SK-N-SH (cell line): ENCODE results near the gene SLC10A7. TPM values are rescaled to one million over a fixed set of nuclear protein-coding genes. Genes with fewer than 3 reads are reported as not detected.
A peak's percentile ranks its signal among the peaks of the same experiment; 100 is the strongest.

ENCODE experiments used
- CTCF ChIA-PET: fragments of 300-600, 350-600 bp; formaldehyde crosslinking; extraction: SDS; loops from one replicate; lab custom pipeline; 2021; lab: Yijun Ruan, JAX
- POLR2A ChIA-PET: fragments of 350-600 bp; sonication (Branson Sonifier 250); formaldehyde crosslinking; extraction: SDS; loops from one replicate; lab custom pipeline; 2020; ENCODE audit warnings: antibody characterized with exemption, inconsistent platforms; lab: Yijun Ruan, JAX
- DNase-seq: peaks from one replicate; pipeline ENCODE4 v3.0.0; 2012
- H2AFZ ChIP-seq: fragments of 200-600 bp; sonication (generic); 2 replicates; pipeline ENCODE4 v1.8.1; 2016; ENCODE audit warnings: antibody characterized with exemption, mild to moderate bottlenecking, low read depth
- H3F3A ChIP-seq: fragments of 200-600 bp; sonication (generic); replicated peaks from 2 replicates; pipeline ENCODE3; 2016; ENCODE audit warnings: antibody characterized with exemption, mild to moderate bottlenecking; ENCODE audit not compliant: insufficient read depth
- H3K27ac ChIP-seq, 2 experiments: fragments of 200-500 bp in 1 of 2; fragments of 200-600 bp in 1 of 2; sonication (Bioruptor generic) in 1 of 2; sonication (generic), shearing (Covaris generic) in 1 of 2; 2 replicates each; pipeline versions ENCODE4 v1.5.1 to v1.6.1; 2014 to 2016; ENCODE audit warnings: low read depth in 2 of 2, inconsistent platforms in 1 of 2, low read length in 1 of 2, mild to moderate bottlenecking in 1 of 2, mixed read lengths in 1 of 2
- H3K27me3 ChIP-seq: fragments of 200-600 bp; sonication (generic), shearing (Covaris generic); 2 replicates; pipeline ENCODE4 v1.6.1; 2016; ENCODE audit warnings: mixed run types; ENCODE audit not compliant: insufficient read depth
- H3K36me3 ChIP-seq, 2 experiments: fragments of 200-500 bp in 1 of 2; fragments of 200-600 bp in 1 of 2; sonication (Bioruptor generic) in 1 of 2; sonication (generic) in 1 of 2; replicated peaks in 1 of 2; 2 replicates each; pipeline versions ENCODE3 to v1.5.1; 2014 to 2016; ENCODE audit warnings: low read length in 1 of 2, mild to moderate bottlenecking in 1 of 2; ENCODE audit not compliant: insufficient read depth in 2 of 2, control insufficient read depth in 1 of 2
- H3K4me1 ChIP-seq, 2 experiments: fragments of 200-500 bp in 1 of 2; fragments of 200-600 bp in 1 of 2; sonication (Bioruptor generic) in 1 of 2; sonication (generic), shearing (Covaris generic) in 1 of 2; 2 replicates each; pipeline versions ENCODE4 v1.5.1 to v1.6.1; 2014 to 2016; ENCODE audit warnings: low read depth in 1 of 2, low read length in 1 of 2, mixed run types in 1 of 2; ENCODE audit not compliant: insufficient read depth in 2 of 2, control insufficient read depth in 1 of 2
- H3K4me2 ChIP-seq: fragments of 200-600 bp; sonication (generic), shearing (Covaris generic); 2 replicates; pipeline ENCODE4 v1.6.1; 2017; ENCODE audit warnings: mixed run types
- H3K4me3 ChIP-seq, 2 experiments: fragments of 200-500 bp in 1 of 2; fragments of 200-600 bp in 1 of 2; sonication (Bioruptor generic) in 1 of 2; sonication (generic), shearing (Covaris generic) in 1 of 2; 2 replicates each; pipeline versions ENCODE4 v1.5.1 to v1.8.1; 2014 to 2016; ENCODE audit warnings: low read depth in 2 of 2, inconsistent platforms in 1 of 2, low read length in 1 of 2, mild to moderate bottlenecking in 1 of 2, mixed read lengths in 1 of 2, moderate library complexity in 1 of 2
- H3K79me2 ChIP-seq: fragments of 200-600 bp; sonication (generic); 2 replicates; pipeline ENCODE4 v1.8.1; 2017; ENCODE audit warnings: mild to moderate bottlenecking; ENCODE audit not compliant: insufficient read depth
- H3K9ac ChIP-seq: fragments of 200-600 bp; sonication (generic); 2 replicates; pipeline ENCODE4 v1.6.1; 2017; ENCODE audit warnings: mixed run types
- H3K9me2 ChIP-seq: fragments of 200-600 bp; sonication (generic); 2 replicates; pipeline ENCODE4 v1.6.1; 2017; ENCODE audit warnings: mixed run types
- H3K9me3 ChIP-seq: fragments of 200-600 bp; sonication (generic); 2 replicates; pipeline ENCODE4 v1.6.1; 2017; ENCODE audit warnings: mixed run types, mild to moderate bottlenecking, moderate library complexity
- H4K20me1 ChIP-seq: fragments of 200-600 bp; sonication (generic); 2 replicates; pipeline ENCODE4 v1.6.1; 2017; ENCODE audit warnings: mild to moderate bottlenecking, mixed run types; ENCODE audit not compliant: insufficient read depth
- CHD2 ChIP-seq: fragments of 150-350 bp; IDR thresholded peaks from 2 replicates; pipeline ENCODE4 v1.6.1; 2018; ENCODE audit warnings: low read length; ENCODE audit not compliant: partially characterized antibody
- EP300 ChIP-seq, 2 experiments: IDR thresholded peaks; 2 replicates each; pipeline versions ENCODE4 v1.4.0 to v1.6.1; 2012; ENCODE audit warnings: borderline replicate concordance in 1 of 2, low read depth in 1 of 2, low read length in 1 of 2
- EZH2phosphoT487 ChIP-seq: fragments of 200-600 bp; sonication (generic); IDR thresholded peaks from 2 replicates; pipeline ENCODE4 v1.6.1; 2017; ENCODE audit warnings: low read depth, mixed run types, mild to moderate bottlenecking, antibody characterized with exemption, moderate library complexity, borderline replicate concordance
- FOXJ3 ChIP-seq: sonication (generic); formaldehyde crosslinking; IDR thresholded peaks from 2 replicates; pipeline ENCODE4 v1.5.1; 2020; ENCODE audit warnings: mild to moderate bottlenecking, missing genetic modification reagents
- FOXM1 ChIP-seq: IDR thresholded peaks from 2 replicates; pipeline ENCODE4 v1.4.0; 2012; ENCODE audit warnings: low read depth, mild to moderate bottlenecking
- GABPA ChIP-seq: IDR thresholded peaks from 2 replicates; pipeline ENCODE4 v1.4.0; 2012; ENCODE audit warnings: low read depth, mild to moderate bottlenecking
- JUND ChIP-seq: IDR thresholded peaks from 2 replicates; pipeline ENCODE4 v1.4.0; 2012
- MEF2A ChIP-seq: IDR thresholded peaks from 2 replicates; pipeline ENCODE4 v1.4.0; 2012; ENCODE audit warnings: low read depth, borderline replicate concordance
- MXI1 ChIP-seq: IDR thresholded peaks from 2 replicates; pipeline ENCODE4 v1.6.1; 2012; ENCODE audit warnings: mild to moderate bottlenecking, low read depth, low read length, improper control_type of control experiment
- NFIC ChIP-seq: IDR thresholded peaks from 2 replicates; pipeline ENCODE4 v1.4.0; 2012; ENCODE audit warnings: borderline replicate concordance
- NRF1 ChIP-seq: IDR thresholded peaks from 2 replicates; pipeline ENCODE4 v1.6.1; 2012; ENCODE audit warnings: low read depth, mild to moderate bottlenecking, low read length
- POLR2AphosphoS5 ChIP-seq: IDR thresholded peaks from 2 replicates; pipeline ENCODE4 v1.6.1; 2012; ENCODE audit warnings: low read depth, low read length
- SMC3 ChIP-seq: IDR thresholded peaks from 2 replicates; pipeline ENCODE4 v1.6.1; 2012; ENCODE audit warnings: low read depth, low read length, improper control_type of control experiment
- TCF12 ChIP-seq: IDR thresholded peaks from 2 replicates; pipeline ENCODE4 v1.4.0; 2012
- TEAD4 ChIP-seq: IDR thresholded peaks from 2 replicates; pipeline ENCODE4 v1.4.0; 2012; ENCODE audit warnings: mild to moderate bottlenecking, borderline replicate concordance; ENCODE audit not compliant: insufficient read depth
- YY1 ChIP-seq: IDR thresholded peaks from 2 replicates; pipeline ENCODE4 v1.4.0; 2012; ENCODE audit warnings: low read depth, mild to moderate bottlenecking
- WGBS: methylation state at CpG from one replicate; pipeline ENCODE4 v1.1.6; 2017; ENCODE audit warnings: low lambda C conversion rate; 5-methylcytosine and 5-hydroxymethylcytosine counted together
- polyA plus RNA-seq, 3 experiments: library from polyadenylated mRNA; depleted of rRNA; stranded (reverse); fragments of >200 nt; gene quantifications; 2 replicates each; pipeline ENCODE4 v1.2.3, GENCODE V29; 2012
- TF ChIP-seq, protein P1 (sequence below): fragments of 150-350 bp; IDR thresholded peaks from 2 replicates; pipeline ENCODE4 v1.6.1; 2017; ENCODE audit warnings: antibody characterized with exemption, low read length, low read depth, borderline replicate concordance
- TF ChIP-seq, protein P2 (sequence below): IDR thresholded peaks from 2 replicates; pipeline ENCODE4; 2012

SLC10A7 gene
- polyA plus RNA-seq, 1 of the 3 experiments (the other 2 are of a cell fraction) = 3.3 TPM

DNA sequence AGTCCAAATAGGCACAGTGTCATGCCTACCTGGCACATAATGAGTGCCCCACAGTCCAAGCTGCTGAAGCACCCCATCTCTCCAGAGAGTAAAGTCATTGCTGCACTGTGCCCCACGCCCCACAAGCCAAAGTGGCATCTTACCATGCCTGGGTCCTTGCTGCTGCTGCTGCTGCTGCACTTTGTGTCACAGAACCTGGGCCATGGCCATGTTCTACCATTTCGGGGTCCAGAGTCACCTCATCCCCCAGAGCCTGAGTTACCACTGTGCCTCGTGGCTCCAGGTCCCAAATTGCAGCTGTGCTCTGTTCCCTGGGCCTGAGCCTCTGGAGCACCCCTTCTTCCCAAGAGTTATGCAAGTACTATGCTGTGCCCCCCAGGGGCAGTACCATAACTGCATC lies 40.5 kb downstream of the SLC10A7 start:
- Histone ChIP-seq H3K27me3 (no peaks in the 10 kb centered on the region), H3K4me2 (no peak overlapping the region), H3K4me3 (no peak overlapping the region), H3K79me2 (no peaks in the 10 kb centered on the region), H3K4me1 (peaks cover 0 to 8% of the 10 kb centered on the region in 2 experiments; a peak in 3 of 4 replicates), H3K27ac (no peak overlapping the region), H3K36me3 (peaks cover 0 to 11% of the 10 kb centered on the region in 2 experiments)
- ChIA-PET CTCF (no interaction called here), POLR2A (no interaction called here)
- 70% methylated on average over 2 of the region's 3 CpGs for WGBS
- TF ChIP-seq EZH2phosphoT487 (no peak), TCF12 (no peak), EP300 (IDR thresholded peaks at IDR 0.05; ENCODE audit: borderline replicate concordance in 1 of 2, low read depth in 1 of 2, low read length in 1 of 2) (no peak), FOXJ3 (CRISPR knock-in tag) (no peak), GABPA (no peak), MXI1 (no peak)
- TF ChIP-seq, all 33 proteins: peak for 0
- Histone ChIP-seq H3K9me2 (no peaks in the 10 kb centered on the region), H2AFZ (no peak overlapping the region), H3K9me3 (peaks cover 2% of the 10 kb centered on the region; the same call in 1 of the 2 replicates), H3K9ac (no peak overlapping the region), H3F3A (no peaks in the 10 kb centered on the region), H4K20me1 (no peaks in the 10 kb centered on the region)
- no peak for DNase-seq

DNA sequence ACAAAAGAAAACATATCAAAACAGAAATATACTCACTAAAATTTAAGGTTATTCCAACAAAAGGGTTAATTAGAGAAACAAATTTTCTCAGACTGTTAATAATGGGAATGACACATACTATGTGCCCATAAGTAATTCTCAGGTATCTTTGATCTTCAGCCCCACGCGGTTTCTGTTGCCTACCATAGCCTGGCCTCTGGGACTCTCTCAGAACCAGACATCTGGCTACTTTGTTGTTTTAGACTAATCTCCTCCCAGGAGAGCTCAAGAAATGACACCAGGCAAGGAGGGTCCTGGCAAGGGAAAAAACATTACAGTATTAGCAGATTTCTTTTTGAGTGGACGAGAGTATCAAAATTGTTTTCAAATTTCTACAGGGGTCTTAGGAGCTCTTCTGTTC lies 43.7 kb downstream of the SLC10A7 start:
- no peaks in the 10 kb centered on the region for H3K27me3 ChIP-seq
- ChIA-PET POLR2A (no interaction called here), CTCF (no interaction called here)
- no peaks in the 10 kb centered on the region; the same call in 1 of the 2 replicates for H3K9me3 ChIP-seq
- H3K4me3 ChIP-seq = no peak overlapping the region
- H3K9ac ChIP-seq = no peak overlapping the region
- peaks cover 0 to 13% of the 10 kb centered on the region in 2 experiments; a peak in 3 of 4 replicates for H3K4me1 ChIP-seq
- H2AFZ ChIP-seq = no peak overlapping the region
- H3F3A ChIP-seq = no peaks in the 10 kb centered on the region
- WGBS = 53% methylated on average over 3 of the region's 3 CpGs
- H3K27ac ChIP-seq = no peak overlapping the region
- DNase-seq = peak; percentile 4
- no peaks in the 10 kb centered on the region for H4K20me1 ChIP-seq
- no peaks in the 10 kb centered on the region for H3K79me2 ChIP-seq
- H3K4me2 ChIP-seq = no peak overlapping the region
- H3K9me2 ChIP-seq = no peaks in the 10 kb centered on the region
- H3K36me3 ChIP-seq = peaks cover 0 to 8% of the 10 kb centered on the region in 2 experiments
- TF ChIP-seq TEAD4 = no peak

DNA sequence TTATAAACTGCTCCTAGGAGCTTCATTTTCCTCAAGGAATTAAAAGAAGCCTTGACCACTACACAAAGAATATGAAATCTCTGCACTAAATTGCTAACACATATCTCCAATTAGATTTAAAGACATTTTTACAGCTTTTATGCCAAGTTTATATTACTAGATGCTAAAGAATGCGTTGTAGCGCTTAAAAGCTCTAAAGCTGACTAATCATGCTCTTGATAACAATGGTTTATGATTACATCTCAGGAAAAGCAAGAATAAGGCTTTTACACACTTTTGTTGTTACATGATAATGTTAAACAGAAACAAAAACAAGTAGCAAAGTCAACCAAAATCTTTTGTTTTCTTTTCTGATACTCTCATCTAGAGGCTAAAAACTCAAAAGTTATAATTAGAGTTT lies 44.7 kb downstream of the SLC10A7 start:
- no peaks in the 10 kb centered on the region for H3F3A ChIP-seq
- H3K4me3 ChIP-seq = no peak overlapping the region
- H3K4me2 ChIP-seq = no peak overlapping the region
- TF ChIP-seq FOXJ3 (CRISPR knock-in tag) (no peak), POLR2AphosphoS5 (no peak), JUND (no peak), FOXM1 (no peak), NFIC (no peak), CHD2 (no peak), YY1 (no peak), NRF1 (no peak), SMC3 (no peak), EP300 (IDR thresholded peaks at IDR 0.05; ENCODE audit: borderline replicate concordance in 1 of 2, low read depth in 1 of 2, low read length in 1 of 2) (no peak), GABPA (no peak), TEAD4 (no peak), MXI1 (no peak), EZH2phosphoT487 (no peak), MEF2A (no peak)
- TF ChIP-seq, protein P1, sequence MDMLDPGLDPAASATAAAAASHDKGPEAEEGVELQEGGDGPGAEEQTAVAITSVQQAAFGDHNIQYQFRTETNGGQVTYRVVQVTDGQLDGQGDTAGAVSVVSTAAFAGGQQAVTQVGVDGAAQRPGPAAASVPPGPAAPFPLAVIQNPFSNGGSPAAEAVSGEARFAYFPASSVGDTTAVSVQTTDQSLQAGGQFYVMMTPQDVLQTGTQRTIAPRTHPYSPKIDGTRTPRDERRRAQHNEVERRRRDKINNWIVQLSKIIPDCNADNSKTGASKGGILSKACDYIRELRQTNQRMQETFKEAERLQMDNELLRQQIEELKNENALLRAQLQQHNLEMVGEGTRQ = no peak
- TF ChIP-seq, protein P2, sequence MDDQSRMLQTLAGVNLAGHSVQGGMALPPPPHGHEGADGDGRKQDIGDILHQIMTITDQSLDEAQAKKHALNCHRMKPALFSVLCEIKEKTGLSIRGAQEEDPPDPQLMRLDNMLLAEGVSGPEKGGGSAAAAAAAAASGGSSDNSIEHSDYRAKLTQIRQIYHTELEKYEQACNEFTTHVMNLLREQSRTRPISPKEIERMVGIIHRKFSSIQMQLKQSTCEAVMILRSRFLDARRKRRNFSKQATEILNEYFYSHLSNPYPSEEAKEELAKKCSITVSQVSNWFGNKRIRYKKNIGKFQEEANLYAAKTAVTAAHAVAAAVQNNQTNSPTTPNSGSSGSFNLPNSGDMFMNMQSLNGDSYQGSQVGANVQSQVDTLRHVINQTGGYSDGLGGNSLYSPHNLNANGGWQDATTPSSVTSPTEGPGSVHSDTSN = no peak
- 98% methylated on average over 2 of the region's 2 CpGs for WGBS
- no peaks in the 10 kb centered on the region for H3K79me2 ChIP-seq
- H3K9ac ChIP-seq = no peak overlapping the region
- no peak overlapping the region for H2AFZ ChIP-seq
- CTCF ChIA-PET = no interaction called here
- H3K36me3 ChIP-seq = peaks cover 0 to 5% of the 10 kb centered on the region in 2 experiments
- no peak for DNase-seq
- H4K20me1 ChIP-seq = no peaks in the 10 kb centered on the region
- no peaks in the 10 kb centered on the region for H3K9me3 ChIP-seq
- peaks cover 8 to 17% of the 10 kb centered on the region in 2 experiments; a peak in 3 of 4 replicates for H3K4me1 ChIP-seq
- POLR2A ChIA-PET = no interaction called here
- H3K27me3 ChIP-seq = no peaks in the 10 kb centered on the region
- no peak overlapping the region for H3K27ac ChIP-seq
- no peaks in the 10 kb centered on the region for H3K9me2 ChIP-seq
